Body of pancreas (tissue), 4 donors: ENCODE data around the gene RGS17.

ENCODE experiments used
- POLR2A ChIP-seq, 3 donors: fragments of 450-650 bp; IDR thresholded peaks; one replicate each; pipeline ENCODE4 v1.6.1; 2016; ENCODE audit warnings: antibody characterized with exemption in 3 of 3, mild to moderate bottlenecking in 2 of 3
- TF ChIP-seq, protein P1 (sequence below), 7 experiments: fragments of 450-650 bp in 4 of 7; fragments of 200-600 bp in 3 of 7; sonication (generic) in 3 of 7; IDR thresholded peaks; one replicate each; pipeline ENCODE4 v1.5.1; 2016 to 2019; ENCODE audit warnings: antibody characterized with exemption in 7 of 7

DNA sequence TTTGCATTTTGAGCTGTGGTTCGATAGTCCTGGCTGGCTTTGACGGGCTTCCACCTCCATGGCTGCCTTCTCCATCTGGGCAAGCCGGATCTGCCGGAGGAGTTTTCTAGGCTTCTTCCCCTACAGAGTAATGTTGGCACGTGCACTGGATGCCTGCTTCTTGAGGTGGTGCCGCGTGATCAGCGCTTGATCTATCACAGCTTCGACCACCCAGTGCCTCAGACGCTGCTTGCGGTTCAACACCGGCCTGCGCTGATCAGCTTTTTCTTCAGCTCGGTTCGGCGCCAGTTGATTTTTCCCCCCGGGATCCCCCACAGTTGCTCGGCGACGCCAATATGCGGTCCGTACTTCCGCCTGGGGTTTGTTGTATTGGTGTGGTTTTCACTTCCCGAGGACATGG lies 171.7 kb downstream of the RGS17 start:
- TF ChIP-seq POLR2A (IDR thresholded peaks at IDR 0.05) = no peak
- TF ChIP-seq, protein P1, sequence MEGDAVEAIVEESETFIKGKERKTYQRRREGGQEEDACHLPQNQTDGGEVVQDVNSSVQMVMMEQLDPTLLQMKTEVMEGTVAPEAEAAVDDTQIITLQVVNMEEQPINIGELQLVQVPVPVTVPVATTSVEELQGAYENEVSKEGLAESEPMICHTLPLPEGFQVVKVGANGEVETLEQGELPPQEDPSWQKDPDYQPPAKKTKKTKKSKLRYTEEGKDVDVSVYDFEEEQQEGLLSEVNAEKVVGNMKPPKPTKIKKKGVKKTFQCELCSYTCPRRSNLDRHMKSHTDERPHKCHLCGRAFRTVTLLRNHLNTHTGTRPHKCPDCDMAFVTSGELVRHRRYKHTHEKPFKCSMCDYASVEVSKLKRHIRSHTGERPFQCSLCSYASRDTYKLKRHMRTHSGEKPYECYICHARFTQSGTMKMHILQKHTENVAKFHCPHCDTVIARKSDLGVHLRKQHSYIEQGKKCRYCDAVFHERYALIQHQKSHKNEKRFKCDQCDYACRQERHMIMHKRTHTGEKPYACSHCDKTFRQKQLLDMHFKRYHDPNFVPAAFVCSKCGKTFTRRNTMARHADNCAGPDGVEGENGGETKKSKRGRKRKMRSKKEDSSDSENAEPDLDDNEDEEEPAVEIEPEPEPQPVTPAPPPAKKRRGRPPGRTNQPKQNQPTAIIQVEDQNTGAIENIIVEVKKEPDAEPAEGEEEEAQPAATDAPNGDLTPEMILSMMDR (IDR thresholded peaks at IDR 0.05) = no peak
